ENCODE results near the gene AMOTL2. TPM values are rescaled to one million over a fixed set of nuclear protein-coding genes. Genes with fewer than 3 reads are reported as not detected.

Gene AMOTL2
- polyA plus RNA-seq, 1 of the 3 experiments (the other 2 are of a cell fraction), result 185 TPM

- H3F3A ChIP-seq (replicated peaks; ENCODE audit: insufficient read depth), result no peaks in the 10 kb centered on the region
- POLR2A ChIA-PET, result no interaction called here
These were observed 37.2 kb downstream of the AMOTL2 start for GRCh38 chr3:134337071-134337482.

More at GRCh38 chr3:134337071-134337482, 37.2 kb downstream of the AMOTL2 start:
- WGBS (ENCODE audit: low lambda C conversion rate), result 87% methylated on average over 3 of the region's 8 CpGs
- Histone ChIP-seq H3K4me1 (ENCODE audit: control insufficient read depth in 1 of 2, insufficient read depth in 2 of 2, low read depth in 1 of 2, low read length in 1 of 2) (peaks cover 3 to 40% of the 10 kb centered on the region in 2 experiments; a peak in 3 of 4 replicates), H3K9me3 (no peaks in the 10 kb centered on the region), H3K9ac (no peak overlapping the region), H3K27me3 (ENCODE audit: insufficient read depth) (no peaks in the 10 kb centered on the region), H3K36me3 (replicated peaks in 1 of 2; ENCODE audit: control insufficient read depth in 1 of 2, insufficient read depth in 2 of 2, low read length in 1 of 2) (no peaks in the 10 kb centered on the region), H3K4me3 (ENCODE audit: low read depth in 2 of 2, low read length in 1 of 2) (no peak overlapping the region), H2AFZ (ENCODE audit: low read depth) (no peak overlapping the region), H3K79me2 (ENCODE audit: insufficient read depth) (no peaks in the 10 kb centered on the region), H3K27ac (ENCODE audit: low read depth in 2 of 2, low read length in 1 of 2) (no peak overlapping the region), H4K20me1 (ENCODE audit: insufficient read depth) (no peaks in the 10 kb centered on the region), H3K4me2 (no peak overlapping the region), H3K9me2 (no peaks in the 10 kb centered on the region)
- TF ChIP-seq, protein P1, sequence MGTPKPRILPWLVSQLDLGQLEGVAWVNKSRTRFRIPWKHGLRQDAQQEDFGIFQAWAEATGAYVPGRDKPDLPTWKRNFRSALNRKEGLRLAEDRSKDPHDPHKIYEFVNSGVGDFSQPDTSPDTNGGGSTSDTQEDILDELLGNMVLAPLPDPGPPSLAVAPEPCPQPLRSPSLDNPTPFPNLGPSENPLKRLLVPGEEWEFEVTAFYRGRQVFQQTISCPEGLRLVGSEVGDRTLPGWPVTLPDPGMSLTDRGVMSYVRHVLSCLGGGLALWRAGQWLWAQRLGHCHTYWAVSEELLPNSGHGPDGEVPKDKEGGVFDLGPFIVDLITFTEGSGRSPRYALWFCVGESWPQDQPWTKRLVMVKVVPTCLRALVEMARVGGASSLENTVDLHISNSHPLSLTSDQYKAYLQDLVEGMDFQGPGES (IDR thresholded peaks at IDR 0.05; ENCODE audit: low read depth, low read length), result no peak
- no peak for TF ChIP-seq TCF12 (IDR thresholded peaks at IDR 0.05)
- TF ChIP-seq, protein P2, sequence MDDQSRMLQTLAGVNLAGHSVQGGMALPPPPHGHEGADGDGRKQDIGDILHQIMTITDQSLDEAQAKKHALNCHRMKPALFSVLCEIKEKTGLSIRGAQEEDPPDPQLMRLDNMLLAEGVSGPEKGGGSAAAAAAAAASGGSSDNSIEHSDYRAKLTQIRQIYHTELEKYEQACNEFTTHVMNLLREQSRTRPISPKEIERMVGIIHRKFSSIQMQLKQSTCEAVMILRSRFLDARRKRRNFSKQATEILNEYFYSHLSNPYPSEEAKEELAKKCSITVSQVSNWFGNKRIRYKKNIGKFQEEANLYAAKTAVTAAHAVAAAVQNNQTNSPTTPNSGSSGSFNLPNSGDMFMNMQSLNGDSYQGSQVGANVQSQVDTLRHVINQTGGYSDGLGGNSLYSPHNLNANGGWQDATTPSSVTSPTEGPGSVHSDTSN (IDR thresholded peaks at IDR 0.05), result no peak
- TF ChIP-seq CHD2 (IDR thresholded peaks at IDR 0.05; ENCODE audit: low read length, partially characterized antibody), result no peak
- no peak for TF ChIP-seq YY1 (IDR thresholded peaks at IDR 0.05; ENCODE audit: low read depth)
- no peak for TF ChIP-seq JUND (IDR thresholded peaks at IDR 0.05)
- TF ChIP-seq FOSL2 (IDR thresholded peaks at IDR 0.05; ENCODE audit: borderline replicate concordance, low read depth), result no peak
- TF ChIP-seq EP300 (IDR thresholded peaks at IDR 0.05; ENCODE audit: borderline replicate concordance in 1 of 2, low read depth in 1 of 2, low read length in 1 of 2), result no peak
- TF ChIP-seq GABPA (IDR thresholded peaks at IDR 0.05; ENCODE audit: low read depth), result no peak
- TF ChIP-seq ELF1 (IDR thresholded peaks at IDR 0.05), result no peak
- TF ChIP-seq RCOR1 (IDR thresholded peaks at IDR 0.05; ENCODE audit: low read length), result no peak
- no peak for TF ChIP-seq RFX5 (IDR thresholded peaks at IDR 0.05; ENCODE audit: low read length)
- no peak for TF ChIP-seq NFIC (IDR thresholded peaks at IDR 0.05; ENCODE audit: borderline replicate concordance)
- TF ChIP-seq SIN3A (IDR thresholded peaks at IDR 0.05; ENCODE audit: borderline replicate concordance, low read depth, low read length), result no peak
- no peak for TF ChIP-seq CTCF (IDR thresholded peaks at IDR 0.05)
- no peak for TF ChIP-seq POLR2AphosphoS5 (IDR thresholded peaks at IDR 0.05; ENCODE audit: low read depth, low read length)
- CTCF ChIA-PET, result interaction anchor here (1.0 kb wide), 1 partner anchor 21 kb away, joined by 5 read pairs; no protein-coding TSS in a partner anchor
- DNase-seq, result no peak

All from SK-N-SH (cell line).